Fibroblast of lung (primary cell): ENCODE data around the gene SEC11A. TPM values are rescaled to one million over a fixed set of nuclear protein-coding genes. Genes with fewer than 3 reads are reported as not detected.
"Not testable (repeated sequence)": the region's sequence is repeated elsewhere in the genome, so short reads cannot be mapped to it uniquely, and the experiment has no call there.

Experiments
- DNase-seq, 2 donors: peaks; one replicate each; pipeline versions ENCODE4 v3.0.0 to v3.0.0-alpha.2; 2010; ENCODE audit warnings: low read depth in 2 of 2
- H2AFZ ChIP-seq: 2 replicates; pipeline ENCODE4 v1.5.1; 2012; ENCODE audit warnings: low read length, control low read depth, inconsistent platforms
- H3K27ac ChIP-seq: 2 replicates; pipeline ENCODE4 v1.5.1; 2011; ENCODE audit warnings: low read length, control low read depth; ENCODE audit not compliant: insufficient read depth
- H3K27me3 ChIP-seq: 2 replicates; pipeline ENCODE4 v1.5.1; 2011; ENCODE audit warnings: mild to moderate bottlenecking, low read length; ENCODE audit not compliant: control insufficient read depth, insufficient read depth
- H3K36me3 ChIP-seq: 2 replicates; pipeline ENCODE4 v1.5.1; 2011; ENCODE audit warnings: low read length; ENCODE audit not compliant: control insufficient read depth, insufficient read depth
- H3K4me1 ChIP-seq: 2 replicates; pipeline ENCODE4 v1.5.1; 2011; ENCODE audit warnings: low read length; ENCODE audit not compliant: control insufficient read depth, insufficient read depth; ENCODE audit errors: extremely low read depth
- H3K4me2 ChIP-seq: 2 replicates; pipeline ENCODE4 v1.5.1; 2011; ENCODE audit warnings: low read length, control low read depth; ENCODE audit not compliant: insufficient read depth; ENCODE audit errors: extremely low read depth
- H3K4me3 ChIP-seq, 4 experiments: fragments of 200-600 bp in 1 of 4; sonication (generic) in 1 of 4; replicated peaks in 1 of 4; 2 replicates each; pipeline ENCODE4 v1.5.1; 2011 to 2016; ENCODE audit warnings: low read length in 4 of 4, low read depth in 3 of 4, mild to moderate bottlenecking in 3 of 4, control low read depth in 2 of 4, inconsistent platforms in 1 of 4, mixed read lengths in 1 of 4; ENCODE audit not compliant: insufficient read depth in 1 of 4; ENCODE audit errors: control extremely low read depth in 1 of 4
- H3K79me2 ChIP-seq: 2 replicates; pipeline ENCODE4 v1.5.1; 2012; ENCODE audit warnings: mild to moderate bottlenecking, low read length, inconsistent platforms; ENCODE audit not compliant: control insufficient read depth, insufficient read depth
- H3K9ac ChIP-seq: 2 replicates; pipeline ENCODE4 v1.5.1; 2011; ENCODE audit warnings: mild to moderate bottlenecking, low read length, control low read depth; ENCODE audit not compliant: insufficient read depth
- H3K9me3 ChIP-seq: 2 replicates; pipeline ENCODE4 v1.5.1; 2012; ENCODE audit warnings: low read depth, low read length; ENCODE audit not compliant: control insufficient read depth, insufficient read depth
- H4K20me1 ChIP-seq: 2 replicates; pipeline ENCODE4 v1.5.1; 2011; ENCODE audit warnings: low read length; ENCODE audit not compliant: control insufficient read depth, insufficient read depth; ENCODE audit errors: extremely low read depth
- CTCF ChIP-seq, 2 donors: IDR thresholded peaks in 1 of 2; conservative IDR thresholded peaks in 1 of 2; 1 replicate in 1 of 2; 2 replicates in 1 of 2; pipeline ENCODE4 v1.5.1; 2011 to 2012; ENCODE audit warnings: low read length in 2 of 2, control low read depth in 1 of 2, inconsistent platforms in 1 of 2, low read depth in 1 of 2, mild to moderate bottlenecking in 1 of 2
- EZH2 ChIP-seq: IDR thresholded peaks from 2 replicates; pipeline ENCODE4 v1.5.1; 2012; ENCODE audit warnings: low read length, control low read depth, mild to moderate bottlenecking; ENCODE audit errors: missing control alignments
- polyA plus RNA-seq, 2 donors: library from polyadenylated mRNA; depleted of rRNA in 1 of 2; stranded (reverse) in 1 of 2; unstranded in 1 of 2; fragments of >200 nt; gene quantifications; 2 replicates each; pipeline ENCODE4 v1.2.1, GENCODE V29; 2011 to 2012; ENCODE audit warnings: missing spikeins in 1 of 2
- total RNA-seq: library from RNA; depleted of rRNA; stranded (reverse); fragments of >200 nt; gene quantifications from 2 replicates; pipeline ENCODE4 v1.2.1, GENCODE V29; 2014

SEC11A gene
- total and polyA plus RNA-seq, 2 donors (not counting 1 experiment from before 2014, with no cell fraction given): 243 to 263 TPM

GRCh38 chr15:84696757-84697156 lies 19.2 kb downstream of the SEC11A start:
- Histone ChIP-seq H3K9ac (no peak overlapping the region), H3K4me3 (no peak overlapping the region), H4K20me1 (no peaks in the 10 kb centered on the region), H3K9me3 (no peaks in the 10 kb centered on the region), H3K4me1 (no peaks in the 10 kb centered on the region), H3K79me2 (peaks cover 81% of the 10 kb centered on the region), H3K27me3 (no peaks in the 10 kb centered on the region), H3K36me3 (no peaks in the 10 kb centered on the region), H3K4me2 (no peak overlapping the region), H3K27ac (no peak overlapping the region), H2AFZ (no peak overlapping the region)
- DNase-seq: no peak
- TF ChIP-seq EZH2 (no peak), CTCF (conservative IDR thresholded peaks at IDR 0.05 in 1 of 2, IDR thresholded peaks at IDR 0.05 in 1 of 2; ENCODE audit: low read depth in 1 of 2, low read length in 2 of 2) (no peak)

DNA sequence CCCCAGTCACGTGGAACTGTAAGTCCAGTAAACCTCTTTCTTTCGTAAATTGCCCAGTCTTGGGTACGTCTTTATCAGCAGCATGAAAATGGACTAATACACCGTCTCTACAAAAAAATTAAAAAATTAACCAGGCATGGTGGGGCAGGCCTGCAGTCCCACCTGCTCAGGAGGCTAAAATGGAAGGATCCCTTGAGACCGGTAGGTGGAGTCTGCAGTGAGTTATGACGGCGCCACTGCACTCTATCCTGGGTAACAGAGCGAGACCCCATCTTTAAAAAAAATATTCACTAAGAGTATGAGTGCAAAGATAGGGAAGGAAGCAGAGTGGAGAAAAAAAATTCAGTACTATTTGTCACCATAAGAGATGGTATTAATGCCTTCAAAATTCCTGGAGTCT lies 25.6 kb downstream of the SEC11A start:
- H3K27me3 ChIP-seq: no peaks in the 10 kb centered on the region
- H2AFZ ChIP-seq: no peak overlapping the region
- H4K20me1 ChIP-seq: no peaks in the 10 kb centered on the region
- H3K9me3 ChIP-seq: no peaks in the 10 kb centered on the region
- no peak for DNase-seq
- H3K4me2 ChIP-seq: no peak overlapping the region
- peaks cover 2% of the 10 kb centered on the region for H3K4me1 ChIP-seq
- no peak overlapping the region for H3K4me3 ChIP-seq
- TF ChIP-seq CTCF (conservative IDR thresholded peaks at IDR 0.05 in 1 of 2, IDR thresholded peaks at IDR 0.05 in 1 of 2; ENCODE audit: low read depth in 1 of 2, low read length in 2 of 2) (no peak), EZH2 (no peak)
- peaks cover 27% of the 10 kb centered on the region for H3K79me2 ChIP-seq
- H3K9ac ChIP-seq: no peak overlapping the region
- no peak overlapping the region for H3K27ac ChIP-seq
- peaks cover 6% of the 10 kb centered on the region for H3K36me3 ChIP-seq

- no peak overlapping the region for H3K4me3 ChIP-seq
- peaks cover 24% of the 10 kb centered on the region for H3K79me2 ChIP-seq
- H3K27ac ChIP-seq: no peak overlapping the region
- no peak for DNase-seq
- no peak overlapping the region for H2AFZ ChIP-seq
- no peak for TF ChIP-seq EZH2
- TF ChIP-seq CTCF (conservative IDR thresholded peaks at IDR 0.05 in 1 of 2, IDR thresholded peaks at IDR 0.05 in 1 of 2; ENCODE audit: low read depth in 1 of 2, low read length in 2 of 2): no peak
- no peaks in the 10 kb centered on the region for H3K9me3 ChIP-seq
- no peaks in the 10 kb centered on the region for H4K20me1 ChIP-seq
- H3K27me3 ChIP-seq: no peaks in the 10 kb centered on the region
- H3K9ac ChIP-seq: no peak overlapping the region
- peaks cover 6% of the 10 kb centered on the region for H3K36me3 ChIP-seq
- H3K4me2 ChIP-seq: no peak overlapping the region
- peaks cover 2% of the 10 kb centered on the region for H3K4me1 ChIP-seq
Measured at GRCh38 chr15:84689858-84690257, 26.1 kb downstream of the SEC11A start.

GRCh38 chr15:84686446-84686845 lies 29.5 kb downstream of the SEC11A start:
- not testable (repeated sequence) for H3K4me3 ChIP-seq, H3K9ac ChIP-seq, H3K36me3 ChIP-seq, DNase-seq, H2AFZ ChIP-seq, H3K27ac ChIP-seq, H3K4me2 ChIP-seq, H4K20me1 ChIP-seq, H3K9me3 ChIP-seq, H3K27me3 ChIP-seq, H3K79me2 ChIP-seq, H3K4me1 ChIP-seq
